H1 (cell line): ENCODE data around the gene OR2C1. TPM values are rescaled to one million over a fixed set of nuclear protein-coding genes. Genes with fewer than 3 reads are reported as not detected.

Experiments used
- CTCF ChIA-PET: fragments of 300-600 bp; sonication (Branson Sonifier 250); formaldehyde crosslinking; loops from one replicate; lab custom pipeline; 2021; ENCODE audit not compliant: partially characterized antibody; lab: Charles Lee
- POLR2A ChIA-PET: fragments of 300-600 bp; sonication (Branson Sonifier 250); formaldehyde crosslinking; loops from one replicate; lab custom pipeline; 2021; ENCODE audit warnings: inconsistent platforms; ENCODE audit not compliant: partially characterized antibody; lab: Charles Lee
- DNase-seq, 2 experiments: peaks; one replicate each; pipeline versions ENCODE4 v3.0.0 to v3.0.0-alpha.2; 2010 to 2022; ENCODE audit warnings: low spot score in 2 of 2, low read depth in 1 of 2, mixed read lengths in 1 of 2
- FAIRE-seq: peaks from 2 replicates; lab custom pipeline; 2011; peaks lifted over from hg19 to GRCh38; lab: Jason Lieb, UNC
- H2AFZ ChIP-seq: 2 replicates; pipeline ENCODE4 v1.8.1; 2012; ENCODE audit warnings: low read length, inconsistent platforms
- H2AK5ac ChIP-seq: 2 replicates; pipeline ENCODE4 v1.6.1; 2013; ENCODE audit warnings: low read depth, low read length
- H2BK120ac ChIP-seq: replicated peaks from 2 replicates; pipeline ENCODE3; 2013; ENCODE audit warnings: low read depth, low read length, inconsistent platforms
- H2BK12ac ChIP-seq: 2 replicates; pipeline ENCODE4 v1.6.1; 2013; ENCODE audit warnings: low read depth, low read length
- H2BK15ac ChIP-seq: 2 replicates; pipeline ENCODE4 v1.6.1; 2013; ENCODE audit warnings: low read length
- H2BK20ac ChIP-seq: 2 replicates; pipeline ENCODE4 v1.6.1; 2013; ENCODE audit warnings: low read length
- H2BK5ac ChIP-seq: 2 replicates; pipeline ENCODE4 v1.6.1; 2013; ENCODE audit warnings: low read depth, low read length
- H3K14ac ChIP-seq: 2 replicates; pipeline ENCODE4 v1.6.1; 2013; ENCODE audit warnings: inconsistent platforms; ENCODE audit not compliant: insufficient read length
- H3K18ac ChIP-seq: 2 replicates; pipeline ENCODE4 v1.6.1; 2013; ENCODE audit warnings: low read length; ENCODE audit errors: extremely low read depth
- H3K23ac ChIP-seq: 2 replicates; pipeline ENCODE4 v1.6.1; 2013; ENCODE audit warnings: inconsistent platforms; ENCODE audit not compliant: insufficient read length
- H3K23me2 ChIP-seq: 2 replicates; pipeline ENCODE4 v1.6.1; 2013; ENCODE audit warnings: low read depth, low read length
- H3K27ac ChIP-seq: 2 replicates; pipeline ENCODE4 v1.6.1; 2011; ENCODE audit warnings: low read depth, low read length, inconsistent platforms
- H3K27me3 ChIP-seq, 4 experiments: replicated peaks in 1 of 4; 1 replicate in 1 of 4; 2 replicates in 3 of 4; pipeline versions ENCODE4 v1.6.1 to v1.8.1; 2011 to 2013; ENCODE audit warnings: low read length in 3 of 4, mild to moderate bottlenecking in 3 of 4, inconsistent platforms in 2 of 4, mixed read lengths in 2 of 4, moderate library complexity in 1 of 4; ENCODE audit not compliant: control insufficient read depth in 3 of 4, insufficient read depth in 3 of 4; ENCODE audit errors: extremely low read depth in 1 of 4
- H3K36me3 ChIP-seq, 4 experiments: 2 replicates each; pipeline versions ENCODE4 v1.6.1 to v1.8.1; 2011 to 2013; ENCODE audit warnings: mild to moderate bottlenecking in 4 of 4, low read length in 3 of 4, moderate library complexity in 2 of 4, control low read depth in 1 of 4, inconsistent platforms in 1 of 4; ENCODE audit not compliant: insufficient read depth in 4 of 4, control insufficient read depth in 2 of 4
- H3K4ac ChIP-seq: replicated peaks from 2 replicates; pipeline ENCODE3; 2013; ENCODE audit warnings: low read length, low read depth, mixed read lengths, inconsistent platforms; ENCODE audit not compliant: insufficient read length
- H3K4me1 ChIP-seq, 4 experiments: replicated peaks in 1 of 4; 1 replicate in 1 of 4; 2 replicates in 3 of 4; pipeline versions ENCODE4 v1.6.1 to v1.8.1; 2011 to 2013; ENCODE audit warnings: low read length in 3 of 4, inconsistent platforms in 2 of 4, mixed read lengths in 1 of 4; ENCODE audit not compliant: insufficient read depth in 4 of 4, control insufficient read depth in 3 of 4
- H3K4me2 ChIP-seq, 2 experiments: 2 replicates each; pipeline versions ENCODE4 v1.6.1 to v1.8.1; 2011 to 2013; ENCODE audit warnings: low read depth in 2 of 2, low read length in 2 of 2, control low read depth in 1 of 2, inconsistent platforms in 1 of 2, mild to moderate bottlenecking in 1 of 2; ENCODE audit not compliant: insufficient read depth in 1 of 2
- H3K4me3 ChIP-seq, 4 experiments: fragments of 200-600, 300-600 bp in 1 of 4; sonication (generic), shearing (Covaris generic), sonication (Bioruptor Twin) in 1 of 4; 2 replicates each; pipeline versions ENCODE4 v1.5.1 to v1.8.1; 2011 to 2016; ENCODE audit warnings: low read length in 4 of 4, low read depth in 3 of 4, control low read depth in 2 of 4, inconsistent platforms in 2 of 4, mild to moderate bottlenecking in 2 of 4, mixed read lengths in 1 of 4, moderate library complexity in 1 of 4; ENCODE audit not compliant: insufficient read depth in 2 of 4; ENCODE audit errors: extremely low read depth in 1 of 4
- H3K56ac ChIP-seq: replicated peaks from 2 replicates; pipeline ENCODE3; 2013; ENCODE audit warnings: low read depth, mild to moderate bottlenecking, mixed read lengths, low read length, inconsistent platforms; ENCODE audit not compliant: insufficient read length
- H3K79me1 ChIP-seq: 2 replicates; pipeline ENCODE4 v1.6.1; 2013; ENCODE audit warnings: low read depth, low read length, control low read depth
- H3K79me2 ChIP-seq, 2 experiments: 2 replicates each; pipeline versions ENCODE4 v1.6.1 to v1.8.1; 2012 to 2013; ENCODE audit warnings: low read length in 2 of 2, mild to moderate bottlenecking in 2 of 2, inconsistent platforms in 1 of 2; ENCODE audit not compliant: insufficient read depth in 2 of 2, control insufficient read depth in 1 of 2
- H3K9ac ChIP-seq, 4 experiments: replicated peaks in 1 of 4; 1 replicate in 1 of 4; 2 replicates in 3 of 4; pipeline versions ENCODE4 v1.6.1 to v1.8.1; 2011 to 2013; ENCODE audit warnings: low read depth in 3 of 4, low read length in 3 of 4, control low read depth in 2 of 4, mild to moderate bottlenecking in 2 of 4, moderate library complexity in 2 of 4, inconsistent platforms in 1 of 4; ENCODE audit errors: extremely low read depth in 1 of 4
- H3K9me3 ChIP-seq, 2 experiments: 2 replicates each; pipeline versions ENCODE4 v1.6.1 to v1.8.1; 2012 to 2013; ENCODE audit warnings: mild to moderate bottlenecking in 2 of 2, moderate library complexity in 2 of 2, control low read depth in 1 of 2, inconsistent platforms in 1 of 2, low read depth in 1 of 2, low read length in 1 of 2, mixed read lengths in 1 of 2; ENCODE audit not compliant: insufficient read depth in 2 of 2
- H4K20me1 ChIP-seq, 2 experiments: replicated peaks in 1 of 2; 2 replicates each; pipeline versions ENCODE3 to v1.8.1; 2011 to 2013; ENCODE audit warnings: inconsistent platforms in 2 of 2, low read length in 2 of 2, mild to moderate bottlenecking in 1 of 2; ENCODE audit not compliant: insufficient read depth in 2 of 2, control insufficient read depth in 1 of 2
- H4K5ac ChIP-seq: 2 replicates; pipeline ENCODE4 v1.6.1; 2013; ENCODE audit warnings: low read length, low read depth, mixed read lengths, inconsistent platforms; ENCODE audit not compliant: insufficient read length
- H4K8ac ChIP-seq: 2 replicates; pipeline ENCODE4 v1.8.0; 2013; ENCODE audit warnings: mild to moderate bottlenecking, moderate library complexity, low read length, inconsistent platforms; ENCODE audit not compliant: insufficient read depth; ENCODE audit errors: extremely low read depth
- H4K91ac ChIP-seq: replicated peaks from 2 replicates; pipeline ENCODE3; 2013; ENCODE audit warnings: low read length, mixed read lengths, inconsistent platforms; ENCODE audit not compliant: insufficient read length
- BRCA1 ChIP-seq: IDR thresholded peaks from 2 replicates; pipeline ENCODE4 v1.6.1; 2012; ENCODE audit warnings: low read depth, low read length, improper control_type of control experiment
- SUZ12 ChIP-seq: fragments of 200-600 bp; sonication (generic); IDR thresholded peaks from 2 replicates; pipeline ENCODE4 v1.6.1; 2012; ENCODE audit warnings: mild to moderate bottlenecking, inconsistent platforms, low read length, moderate library complexity, mixed read lengths
- WGBS, 2 experiments: shearing (Covaris generic) in 1 of 2; methylation state at CpG; one replicate each; pipeline versions ENCODE4 v1.1.6 to v1.1.7; 2013 to 2015; ENCODE audit warnings: low lambda C conversion rate in 2 of 2, mixed read lengths in 2 of 2, inconsistent platforms in 1 of 2, low coverage in 1 of 2, missing lambda C conversion rate in 1 of 2; ENCODE audit not compliant: insufficient replicate concordance in 2 of 2, insufficient coverage in 1 of 2, insufficient read length in 1 of 2; ENCODE audit errors: extremely low coverage in 1 of 2, missing lambda C conversion rate in 1 of 2; 5-methylcytosine and 5-hydroxymethylcytosine counted together
- polyA plus RNA-seq, 7 experiments: library from polyadenylated mRNA; depleted of rRNA in 3 of 7; stranded (reverse) in 5 of 7; unstranded in 2 of 7; fragments of >200 nt in 5 of 7; fragments of 200-250 nt in 2 of 7; gene quantifications; 1 replicate in 5 of 7; 2 replicates in 1 of 7; 4 replicates in 1 of 7; pipeline versions ENCODE4 v1.2.1 to v1.2.3, GENCODE V29; 2011 to 2013; ENCODE audit warnings: missing spikeins in 2 of 7, mixed read lengths in 2 of 7
- total RNA-seq: library from RNA; stranded (reverse); fragmentation: NEBNext Ultra II Directional; extraction: Animal tissue kit (Norgen Biotek cat#: 25700); gene quantifications from 2 replicates; pipeline ENCODE4 v1.2.1, GENCODE V29; 2021

Gene OR2C1
- total and polyA plus RNA-seq, 2 of the 8 experiments (the other 6 are each of a cell fraction or from before 2014, with no cell fraction given) = not detected

DNA sequence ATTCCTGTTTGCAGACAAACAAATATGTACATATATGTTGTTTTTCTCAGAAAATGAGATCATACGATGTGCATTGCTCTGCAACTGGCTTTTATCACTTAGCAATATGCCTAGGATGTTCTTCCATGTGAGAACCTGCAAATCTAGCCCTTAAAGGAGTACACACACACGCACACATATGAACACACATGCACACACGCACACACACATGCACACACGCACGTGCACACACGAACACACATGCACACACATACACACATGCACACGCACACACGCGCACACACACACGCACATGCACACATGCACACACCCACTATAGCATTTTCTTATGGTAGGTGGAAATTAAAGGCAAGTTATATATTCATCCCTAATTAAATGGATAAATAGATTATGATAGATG is 8.1 kb upstream of the OR2C1 start:
- H4K8ac ChIP-seq = no peak overlapping the region
- H3K23ac ChIP-seq = no peak overlapping the region
- H3K4ac ChIP-seq = no peak overlapping the region
- no peaks in the 10 kb centered on the region for H3K4me1 ChIP-seq
- ChIA-PET CTCF (no interaction called here), POLR2A (no interaction called here)
- H2BK120ac ChIP-seq = no peak overlapping the region
- H4K5ac ChIP-seq = no peak overlapping the region
- H3K23me2 ChIP-seq = no peaks in the 10 kb centered on the region
- H2BK12ac ChIP-seq = no peak overlapping the region
- no peak overlapping the region for H3K27ac ChIP-seq
- no peak overlapping the region for H3K4me3 ChIP-seq
- H3K9me3 ChIP-seq = peaks cover 16 to 32% of the 10 kb centered on the region in 2 experiments
- no peak overlapping the region; a peak in 1 of 7 replicates for H3K9ac ChIP-seq
- 77% methylated on average over 10 of the region's 10 CpGs; no CpG with 5 or more reads in 1 of the 2 experiments for WGBS, 2 experiments
- no peaks in the 10 kb centered on the region for H3K79me1 ChIP-seq
- DNase-seq (no peak), FAIRE-seq (no peak)
- H2BK15ac ChIP-seq = no peak overlapping the region
- H3K36me3 ChIP-seq = no peaks in the 10 kb centered on the region
- no peak overlapping the region for H2BK5ac ChIP-seq
- no peak overlapping the region for H4K91ac ChIP-seq
- no peak overlapping the region for H2BK20ac ChIP-seq
- H3K14ac ChIP-seq = no peak overlapping the region
- no peaks in the 10 kb centered on the region for H3K79me2 ChIP-seq
- no peak overlapping the region for H2AK5ac ChIP-seq
- H4K20me1 ChIP-seq = no peaks in the 10 kb centered on the region
- no peak overlapping the region for H2AFZ ChIP-seq
- no peak overlapping the region for H3K18ac ChIP-seq
- H3K4me2 ChIP-seq = no peak overlapping the region
- H3K56ac ChIP-seq = no peak overlapping the region
- H3K27me3 ChIP-seq = no peaks in the 10 kb centered on the region
- no peak for TF ChIP-seq SUZ12
- TF ChIP-seq BRCA1 = no peak
